GM18909 (cell line): Measurements from ENCODE around the gene SYNDIG1L.
"Not testable (repeated sequence)": the region's sequence is repeated elsewhere in the genome, so short reads cannot be mapped to it uniquely, and the experiment has no call there.

Experiments
- ATAC-seq: cut with Tn5 transposase; IDR thresholded peaks from one replicate; pipeline ENCODE4 v1.9.1; 2021; ENCODE audit warnings: mild to moderate bottlenecking; ENCODE audit not compliant: unreplicated experiment, poor library complexity

SYNDIG1L gene

GRCh38 chr14:74405663-74406062, 20.3 kb downstream of the SYNDIG1L start:
- no peak for ATAC-seq

GRCh38 chr14:74404435-74404834, 21.6 kb downstream of the SYNDIG1L start:
- ATAC-seq: no peak

DNA sequence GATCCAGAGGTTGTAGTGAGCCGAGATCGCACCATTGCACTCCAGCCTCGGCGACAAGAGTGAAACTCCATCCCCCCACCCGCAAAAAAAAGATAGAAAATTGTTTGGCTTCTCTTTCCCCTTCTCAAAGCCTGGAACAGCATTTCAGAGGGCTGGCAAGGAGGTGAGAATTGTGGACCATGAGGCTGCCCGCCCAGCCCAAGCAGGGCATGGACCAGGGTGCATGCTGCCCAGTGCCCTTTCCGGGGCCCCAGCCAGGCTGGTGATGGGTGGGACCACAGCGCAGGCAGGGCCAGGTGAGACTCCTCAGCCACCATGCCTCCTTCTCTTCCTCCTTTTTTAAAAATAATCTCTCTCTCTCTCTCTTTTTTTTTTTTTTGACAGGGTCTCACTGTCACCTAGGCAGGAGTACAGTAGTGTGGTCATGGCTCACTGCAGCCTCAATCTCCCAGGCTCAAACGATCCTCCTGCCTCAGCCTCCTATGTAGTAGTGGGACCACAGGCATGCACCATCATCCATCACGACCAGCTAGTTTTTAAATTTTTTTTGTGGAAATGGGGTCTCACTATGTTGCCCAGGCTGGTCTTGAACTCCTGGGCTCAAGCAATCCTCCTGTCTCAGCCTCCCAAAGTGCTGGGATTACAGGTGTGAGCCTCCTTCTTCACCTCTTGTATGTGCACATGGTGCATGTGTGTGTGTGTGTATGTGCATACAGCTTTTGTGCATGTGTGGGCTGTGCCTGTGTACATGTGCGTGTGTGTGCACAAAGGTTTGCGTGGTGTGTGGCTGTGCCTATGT, 22.2 kb downstream of the SYNDIG1L start:
- no peak for ATAC-seq

DNA sequence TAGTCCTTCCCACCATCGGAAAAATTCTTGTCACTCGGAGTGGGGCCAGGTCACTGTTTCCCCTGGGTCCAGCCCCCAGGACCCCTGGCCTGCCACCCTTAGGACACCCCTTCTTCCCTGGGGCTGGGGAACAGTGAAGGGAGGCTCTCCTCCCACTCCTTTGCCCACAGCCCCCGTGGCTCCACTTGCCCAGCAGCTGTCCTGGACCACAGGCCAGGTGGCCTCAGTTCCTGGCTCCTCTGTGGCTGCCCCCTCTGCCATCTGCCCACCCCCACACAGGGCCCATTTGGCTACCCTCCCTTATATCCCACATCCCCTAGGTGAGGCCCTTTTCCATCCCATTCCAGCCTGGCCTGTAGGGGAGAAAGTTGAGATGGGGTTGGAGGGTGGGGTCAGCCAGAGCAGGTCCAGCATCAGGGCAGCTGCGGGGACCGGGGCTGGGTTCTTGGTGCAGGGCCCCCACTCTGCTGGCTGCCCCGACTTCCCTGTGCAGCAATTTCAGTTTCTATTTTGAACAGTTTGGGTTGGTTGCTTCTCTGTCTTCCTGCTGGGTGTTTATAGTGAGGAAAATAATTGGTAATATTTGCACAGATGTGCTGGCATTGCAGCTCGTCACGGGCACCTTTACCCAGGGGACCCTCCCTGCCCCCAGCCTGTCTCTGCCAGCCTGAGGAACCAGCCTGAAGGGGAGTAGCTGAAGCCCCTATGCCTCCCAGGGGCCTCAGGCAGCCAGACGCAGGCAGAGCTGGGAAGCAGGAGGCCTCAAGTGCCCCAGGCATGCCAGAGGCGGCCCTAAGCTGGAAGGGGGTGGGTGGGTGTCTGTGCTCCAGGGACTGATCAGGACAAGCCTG, 23.4 kb downstream of the SYNDIG1L start:
- ATAC-seq: no peak

- peak; percentile 81 for ATAC-seq
These were observed 24.3 kb downstream of the SYNDIG1L start for GRCh38 chr14:74401504-74402241.

- peak; percentile 9 for ATAC-seq
These were observed 25.0 kb downstream of the SYNDIG1L start for GRCh38 chr14:74400919-74401503.

GRCh38 chr14:74400031-74400685, 25.9 kb downstream of the SYNDIG1L start:
- no peak for ATAC-seq

- no peak for ATAC-seq
These were observed 30.9 kb downstream of the SYNDIG1L start for GRCh38 chr14:74395094-74395493.

DNA sequence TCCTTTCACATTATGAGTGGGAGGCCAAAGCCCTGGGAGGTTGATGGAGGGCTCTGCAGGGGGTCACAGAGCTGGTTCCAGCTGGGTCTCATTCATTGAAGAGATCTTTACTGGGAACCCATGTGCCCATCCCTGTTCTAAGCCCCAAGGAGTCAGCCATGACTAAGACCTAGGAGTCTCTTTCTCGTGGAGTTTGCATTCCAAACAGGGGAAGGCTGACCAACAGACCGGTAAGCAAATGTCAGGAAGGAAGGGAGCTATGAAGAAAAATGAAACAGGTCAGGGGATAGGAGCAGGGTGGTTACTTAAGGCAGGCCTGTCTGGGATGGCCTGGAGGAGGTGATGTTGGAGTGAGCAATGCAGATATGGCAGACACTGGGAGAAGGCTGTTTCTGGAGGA, 31.5 kb downstream of the SYNDIG1L start:
- ATAC-seq: no peak

- no peak for ATAC-seq
These were observed 33.1 kb downstream of the SYNDIG1L start for GRCh38 chr14:74392616-74393570.

DNA sequence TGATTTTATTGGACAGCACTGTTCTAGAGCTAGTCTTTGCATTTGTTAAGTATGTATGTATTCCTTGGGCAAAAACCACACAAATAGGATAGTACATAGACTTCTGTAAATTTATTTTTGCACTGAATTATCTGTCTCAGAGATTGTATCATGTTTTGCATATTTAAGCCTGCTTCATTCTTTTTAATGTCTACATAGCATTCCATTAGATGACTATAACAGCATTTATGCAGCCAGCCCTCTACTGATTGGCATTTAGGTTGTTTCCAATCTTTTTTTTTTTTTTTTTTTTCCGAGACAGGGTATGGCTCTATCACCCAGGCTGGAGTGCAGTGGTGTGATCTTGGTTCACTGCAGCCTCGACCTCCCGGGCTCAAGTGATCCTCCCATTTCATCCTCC, 34.5 kb downstream of the SYNDIG1L start:
- ATAC-seq: no peak

DNA sequence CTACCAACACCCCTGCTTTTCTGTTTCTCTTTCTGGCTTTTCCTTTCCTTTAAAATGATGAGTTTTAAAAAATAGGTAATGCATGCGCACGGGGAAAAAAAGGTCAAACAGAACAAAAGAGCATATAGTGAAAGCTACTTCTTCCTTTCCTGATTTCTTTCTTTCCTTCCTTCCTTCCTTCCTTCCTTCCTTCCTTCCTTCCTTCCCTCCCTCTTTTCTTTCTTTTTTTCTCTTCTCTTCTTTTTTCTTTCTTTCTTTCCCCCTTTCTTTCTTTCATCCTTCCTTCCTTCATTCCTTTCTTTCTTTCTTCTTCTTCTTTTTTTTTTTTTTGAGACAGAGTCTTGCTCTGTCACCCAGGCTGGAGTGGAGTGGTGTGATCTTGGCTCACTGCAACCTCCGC, 35.5 kb downstream of the SYNDIG1L start:
- not testable (repeated sequence) for ATAC-seq

DNA sequence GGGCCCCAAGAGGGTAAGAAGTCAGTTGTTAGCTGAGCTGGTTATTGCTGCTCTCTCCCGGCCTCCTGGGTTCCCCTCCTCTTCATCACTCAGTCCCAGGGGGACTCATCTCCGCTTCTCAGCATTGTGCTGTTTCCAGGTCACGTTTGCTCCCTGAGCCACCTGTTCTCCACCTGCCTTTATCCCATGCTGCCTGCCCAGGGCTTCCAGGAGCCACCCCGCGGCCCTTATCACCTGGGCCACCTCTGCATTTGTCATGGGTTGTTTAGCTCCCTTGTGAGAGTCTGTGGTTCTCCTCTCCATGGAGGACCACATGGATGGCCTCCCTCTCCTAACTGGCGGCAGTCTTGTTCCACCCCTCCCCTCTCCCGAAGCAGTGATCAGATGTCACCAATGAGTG, 36.0 kb downstream of the SYNDIG1L start:
- no peak for ATAC-seq

DNA sequence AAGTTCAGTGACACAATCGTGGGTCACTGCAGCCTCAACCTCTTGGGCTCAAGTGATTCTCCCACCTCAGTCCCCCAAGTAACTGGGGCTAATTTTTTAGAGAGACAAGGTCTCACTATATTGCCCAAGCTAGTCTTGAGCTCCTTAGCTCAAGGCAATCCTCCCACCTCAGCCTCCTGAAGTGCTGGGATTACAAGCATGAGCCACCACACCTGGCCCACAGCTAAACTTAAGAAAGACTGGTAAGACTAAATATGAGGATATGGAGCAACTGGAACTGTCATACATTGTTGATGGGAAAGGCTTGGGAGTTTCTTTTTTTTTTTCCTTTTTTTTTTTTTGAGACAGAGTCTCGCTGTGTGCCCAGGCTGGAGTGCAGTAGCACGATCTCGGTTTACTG, 43.8 kb downstream of the SYNDIG1L start:
- ATAC-seq: no peak

GRCh38 chr14:74381571-74381970, 44.4 kb downstream of the SYNDIG1L start:
- not testable (repeated sequence) for ATAC-seq

DNA sequence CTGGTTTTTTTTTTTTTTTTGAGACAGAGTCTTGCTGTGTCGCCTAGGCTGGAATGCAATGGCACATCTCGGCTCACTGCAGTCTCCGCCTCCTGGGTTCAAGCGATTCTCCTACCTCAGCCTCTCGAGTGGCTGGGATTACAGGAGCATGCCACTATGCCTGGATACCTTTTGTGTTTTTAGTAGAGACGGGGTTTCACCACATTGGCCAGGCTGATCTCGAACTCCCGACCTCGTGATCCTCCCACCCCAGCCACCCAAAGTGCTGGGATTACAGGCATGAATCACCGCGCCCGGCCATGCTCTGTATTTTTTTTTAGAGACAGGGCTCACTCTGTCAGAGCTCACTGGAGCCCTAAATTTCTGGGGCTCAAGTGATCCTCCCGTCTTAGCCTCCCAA, 45.2 kb downstream of the SYNDIG1L start:
- ATAC-seq: no peak

- no peak for ATAC-seq
These were observed 45.8 kb downstream of the SYNDIG1L start for GRCh38 chr14:74380172-74380571.

DNA sequence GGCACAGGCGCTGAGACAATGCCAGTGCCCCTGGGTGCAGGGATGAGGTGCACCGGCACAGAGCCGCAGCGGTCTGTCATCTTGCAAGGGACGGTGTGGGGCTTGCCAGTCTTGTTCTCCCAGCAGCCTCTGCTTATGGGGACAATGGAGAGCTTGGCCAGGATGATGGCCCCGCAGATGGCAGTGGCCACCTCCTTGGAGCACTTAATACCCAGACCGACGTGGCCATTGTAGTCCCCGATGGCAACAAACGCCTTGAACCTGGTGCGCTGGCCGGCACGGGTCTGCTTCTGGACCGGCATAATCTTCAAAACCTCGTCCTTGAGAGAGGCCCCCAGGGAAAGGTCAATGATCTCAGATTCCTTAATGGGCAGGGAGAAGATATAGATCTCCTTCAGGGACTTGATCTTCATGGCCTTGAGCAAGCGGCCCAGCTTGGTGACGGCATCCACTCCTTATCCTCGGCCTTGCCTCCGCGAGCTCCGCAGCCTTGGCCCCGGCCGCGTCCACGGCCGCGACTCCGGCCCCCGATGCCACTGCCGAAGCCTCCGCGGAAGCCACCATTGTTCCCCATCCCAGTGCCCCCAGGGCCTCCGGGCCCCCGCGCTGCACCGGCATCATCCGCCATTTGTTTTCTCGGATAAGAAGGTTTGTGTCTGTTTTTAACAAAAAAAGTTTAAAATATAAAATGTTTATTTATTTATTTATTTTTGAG, 47.9 kb downstream of the SYNDIG1L start:
- ATAC-seq: no peak
